Upper lobe of left lung (tissue), 6 donors: Measurements from ENCODE around the gene VPS33A. TPM values are rescaled to one million over a fixed set of nuclear protein-coding genes. Genes with fewer than 3 reads are reported as not detected.

Source experiments
- ATAC-seq, 2 donors: fragments of 200-7000 bp; cut with Tn5 transposase; one replicate each; pipeline ENCODE4 v1.9.1; 2022; ENCODE audit warnings: mild to moderate bottlenecking in 2 of 2, moderate library complexity in 2 of 2; ENCODE audit not compliant: low FRiP score in 2 of 2
- DNase-seq, 2 donors: peaks; one replicate each; pipeline ENCODE4 v3.0.0-alpha.2; 2019 to 2020
- H3K27ac ChIP-seq, 4 donors: fragments of 200-600 bp; sonication (generic); one replicate each; pipeline ENCODE4 v1.5.1; 2016 to 2019
- H3K27me3 ChIP-seq, 4 donors: fragments of 200-600 bp; sonication (generic); one replicate each; pipeline ENCODE4 v1.5.1; 2017 to 2019
- H3K36me3 ChIP-seq, 4 donors: fragments of 200-600 bp; sonication (generic); one replicate each; pipeline ENCODE4 v1.5.1; 2016 to 2019
- H3K4me1 ChIP-seq, 4 donors: fragments of 200-600 bp; sonication (generic); one replicate each; pipeline ENCODE4 v1.5.1; 2018 to 2019
- H3K4me3 ChIP-seq, 4 donors: fragments of 200-600 bp; sonication (generic); one replicate each; pipeline ENCODE4 v1.5.1; 2017 to 2019; ENCODE audit warnings: mild to moderate bottlenecking in 2 of 4, moderate library complexity in 1 of 4
- H3K9me3 ChIP-seq, 4 donors: fragments of 200-600 bp; sonication (generic); one replicate each; pipeline ENCODE4 v1.5.1; 2018 to 2019
- EP300 ChIP-seq, 4 donors: sonication (generic); formaldehyde crosslinking; IDR thresholded peaks; one replicate each; pipeline ENCODE4 v1.5.1; 2017; ENCODE audit warnings: antibody characterized with exemption in 4 of 4, control low read depth in 2 of 4
- POLR2A ChIP-seq, 4 donors: fragments of 450-650 bp; IDR thresholded peaks; one replicate each; pipeline ENCODE4 v1.5.1; 2016 to 2017; ENCODE audit warnings: antibody characterized with exemption in 4 of 4, mild to moderate bottlenecking in 2 of 4
- POLR2AphosphoS5 ChIP-seq, 2 donors: sonication (generic); formaldehyde crosslinking; IDR thresholded peaks; one replicate each; pipeline ENCODE4 v1.5.1; 2017; ENCODE audit warnings: antibody characterized with exemption in 2 of 2
- WGBS, 2 donors: methylation state at CpG; one replicate each; pipeline ENCODE4 v1.1.5; 2017 to 2018; 5-methylcytosine and 5-hydroxymethylcytosine counted together
- total RNA-seq, 6 donors: library from RNA; depleted of rRNA in 4 of 6; stranded (reverse); fragments of >200 nt in 4 of 6; gene quantifications; one replicate each; pipeline versions ENCODE4 v1.1.0 to v1.2.1, GENCODE V29; 2016 to 2021
- TF ChIP-seq, protein P1 (sequence below), 6 experiments: fragments of 450-650 bp in 4 of 6; fragments of 200-600 bp in 2 of 6; sonication (generic) in 2 of 6; IDR thresholded peaks; one replicate each; pipeline ENCODE4 v1.5.1; 2016 to 2019; ENCODE audit warnings: antibody characterized with exemption in 6 of 6
- donor health status: DM: no; HTN: no; CAD: no; lungs with moderate emphysema.
- donor health status: DM: no; HTN: yes; CAD: no; lungs with severe emphysema.

VPS33A gene
- total RNA-seq, 6 donors from 2014 or later: 7.3 to 18.5 (median 14.5) TPM

DNA sequence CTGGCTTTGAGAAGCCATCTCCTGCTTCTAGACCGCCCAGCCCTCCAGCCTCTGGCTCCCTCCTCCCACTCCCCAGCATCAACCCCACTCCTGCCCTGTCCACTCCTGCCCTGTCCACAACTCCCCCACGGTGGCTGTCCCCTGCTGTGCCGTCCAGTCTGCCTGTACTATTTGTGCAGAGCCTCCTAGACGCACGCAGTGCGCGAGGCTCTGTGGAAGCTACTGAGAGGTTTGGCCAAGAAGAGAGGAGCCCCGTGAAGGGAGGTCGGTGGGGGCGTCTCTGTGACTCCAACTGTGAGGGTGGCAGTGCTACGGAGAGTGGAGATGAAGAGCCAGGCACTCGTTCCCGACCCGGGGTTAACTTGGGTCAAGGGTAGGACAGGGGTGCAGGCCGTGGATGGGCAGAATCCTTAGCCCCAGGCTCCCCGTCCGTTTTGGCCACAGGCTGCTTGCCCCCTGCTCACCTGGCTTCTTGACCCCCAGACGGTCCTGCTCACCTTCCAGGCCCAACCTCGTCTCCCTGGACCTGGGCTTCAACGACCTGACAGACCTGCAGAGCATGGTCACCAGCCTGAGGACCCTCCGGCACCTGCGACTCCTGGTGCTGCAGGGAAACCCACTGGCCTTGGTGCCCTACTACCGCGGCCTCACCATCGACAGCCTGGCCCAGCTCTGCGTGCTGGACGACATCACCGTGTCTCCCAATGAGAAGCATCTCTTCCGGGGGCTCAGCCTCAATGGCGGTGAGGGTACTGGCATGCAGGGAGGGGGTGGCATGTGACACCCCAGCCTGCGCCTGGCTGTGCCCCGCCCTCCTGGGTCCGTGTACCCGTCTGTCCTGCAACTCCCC is 76.4 kb downstream of the VPS33A start:
- DNase-seq: peak in 1 of 2 donors; percentile 73
- no peak for ATAC-seq
- Histone ChIP-seq H3K4me1 (no peaks in the 10 kb centered on the region), H3K27ac (no peak overlapping the region), H3K27me3 (no peaks in the 10 kb centered on the region), H3K9me3 (no peaks in the 10 kb centered on the region), H3K4me3 (no peak overlapping the region), H3K36me3 (no peaks in the 10 kb centered on the region)
- 82 to 89% methylated on average over 26 to 34 of the region's 34 CpGs for WGBS, 2 donors
- TF ChIP-seq POLR2A (IDR thresholded peaks at IDR 0.05) (no peak), POLR2AphosphoS5 (IDR thresholded peaks at IDR 0.05) (no peak), EP300 (IDR thresholded peaks at IDR 0.05) (no peak)

DNA sequence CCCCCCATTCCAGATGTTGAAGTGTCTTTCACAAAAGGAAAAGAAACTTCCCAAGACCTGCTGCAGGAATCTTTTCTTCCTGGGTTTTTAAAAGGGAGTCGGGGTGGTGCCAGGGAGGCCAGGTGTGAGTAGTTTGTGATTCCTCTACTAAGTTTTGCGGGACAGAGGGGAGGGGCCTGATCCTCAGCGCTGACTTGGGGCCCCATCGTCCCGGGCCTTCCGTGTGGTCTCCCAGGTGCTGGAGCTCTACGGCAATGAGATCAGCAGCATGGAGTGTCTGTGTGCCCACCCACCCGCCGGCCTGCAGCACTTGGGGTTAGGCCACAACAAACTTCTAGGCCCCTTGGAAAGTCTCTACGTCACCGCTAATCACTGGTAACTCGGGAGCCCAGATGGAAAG is 78.8 kb downstream of the VPS33A start:
- no peaks in the 10 kb centered on the region for H3K9me3 ChIP-seq
- no peak overlapping the region for H3K4me3 ChIP-seq
- no peak overlapping the region for H3K27ac ChIP-seq
- no peak for ATAC-seq
- 82 to 85% methylated on average over 12 of the region's 12 CpGs for WGBS, 2 donors
- H3K4me1 ChIP-seq: peaks cover 0 to 13% (median 8%) of the 10 kb centered on the region in 4 donors
- DNase-seq: no peak
- no peaks in the 10 kb centered on the region for H3K36me3 ChIP-seq
- peaks cover 0 to 2% (median 0%) of the 10 kb centered on the region in 4 donors for H3K27me3 ChIP-seq
- no peak for TF ChIP-seq POLR2A (IDR thresholded peaks at IDR 0.05)
- no peak for TF ChIP-seq POLR2AphosphoS5 (IDR thresholded peaks at IDR 0.05)
- TF ChIP-seq, protein P1, sequence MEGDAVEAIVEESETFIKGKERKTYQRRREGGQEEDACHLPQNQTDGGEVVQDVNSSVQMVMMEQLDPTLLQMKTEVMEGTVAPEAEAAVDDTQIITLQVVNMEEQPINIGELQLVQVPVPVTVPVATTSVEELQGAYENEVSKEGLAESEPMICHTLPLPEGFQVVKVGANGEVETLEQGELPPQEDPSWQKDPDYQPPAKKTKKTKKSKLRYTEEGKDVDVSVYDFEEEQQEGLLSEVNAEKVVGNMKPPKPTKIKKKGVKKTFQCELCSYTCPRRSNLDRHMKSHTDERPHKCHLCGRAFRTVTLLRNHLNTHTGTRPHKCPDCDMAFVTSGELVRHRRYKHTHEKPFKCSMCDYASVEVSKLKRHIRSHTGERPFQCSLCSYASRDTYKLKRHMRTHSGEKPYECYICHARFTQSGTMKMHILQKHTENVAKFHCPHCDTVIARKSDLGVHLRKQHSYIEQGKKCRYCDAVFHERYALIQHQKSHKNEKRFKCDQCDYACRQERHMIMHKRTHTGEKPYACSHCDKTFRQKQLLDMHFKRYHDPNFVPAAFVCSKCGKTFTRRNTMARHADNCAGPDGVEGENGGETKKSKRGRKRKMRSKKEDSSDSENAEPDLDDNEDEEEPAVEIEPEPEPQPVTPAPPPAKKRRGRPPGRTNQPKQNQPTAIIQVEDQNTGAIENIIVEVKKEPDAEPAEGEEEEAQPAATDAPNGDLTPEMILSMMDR (IDR thresholded peaks at IDR 0.05): no peak
- TF ChIP-seq EP300 (IDR thresholded peaks at IDR 0.05): no peak

DNA sequence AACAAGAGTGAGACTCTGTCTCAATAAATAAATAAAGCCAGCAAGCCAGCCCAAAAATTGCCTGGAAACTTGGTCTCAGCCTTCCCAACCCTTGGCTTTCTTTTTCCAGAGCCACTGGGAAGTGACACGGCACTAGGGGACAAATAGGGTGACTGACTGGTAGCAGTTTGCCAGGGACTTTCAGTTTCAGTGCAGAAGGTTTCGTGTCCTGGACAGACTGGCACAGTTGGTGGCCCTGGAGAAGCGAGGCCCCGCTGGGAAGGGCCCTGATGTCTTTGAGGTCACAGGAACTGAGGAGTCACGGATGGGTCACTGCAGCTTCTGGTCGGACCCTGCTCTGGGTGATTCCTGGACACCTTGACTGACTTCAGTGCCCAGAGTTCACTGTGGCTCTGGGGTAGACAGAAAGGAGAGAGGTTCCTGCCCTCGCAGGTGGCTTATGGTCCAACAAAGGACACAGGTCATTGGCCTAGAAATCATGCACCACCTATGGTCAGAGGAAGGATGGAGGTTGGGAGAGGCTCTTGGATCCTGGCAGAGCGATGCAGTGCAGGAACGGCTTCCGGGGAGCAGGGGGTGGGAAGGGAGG is 80.7 kb downstream of the VPS33A start:
- H3K36me3 ChIP-seq: no peaks in the 10 kb centered on the region
- DNase-seq (no peak), ATAC-seq (no peak)
- peaks cover 0 to 13% (median 8%) of the 10 kb centered on the region in 4 donors for H3K4me1 ChIP-seq
- TF ChIP-seq, protein P1 (IDR thresholded peaks at IDR 0.05): no peak
- no peak for TF ChIP-seq POLR2A (IDR thresholded peaks at IDR 0.05)
- no peak for TF ChIP-seq EP300 (IDR thresholded peaks at IDR 0.05)
- no peak for TF ChIP-seq POLR2AphosphoS5 (IDR thresholded peaks at IDR 0.05)
- peaks cover 0 to 2% (median 0%) of the 10 kb centered on the region in 4 donors for H3K27me3 ChIP-seq
- H3K9me3 ChIP-seq: no peaks in the 10 kb centered on the region
- 83 to 88% methylated on average over 6 to 10 of the region's 10 CpGs for WGBS, 2 donors
- H3K4me3 ChIP-seq: no peak overlapping the region
- no peak overlapping the region for H3K27ac ChIP-seq

DNA sequence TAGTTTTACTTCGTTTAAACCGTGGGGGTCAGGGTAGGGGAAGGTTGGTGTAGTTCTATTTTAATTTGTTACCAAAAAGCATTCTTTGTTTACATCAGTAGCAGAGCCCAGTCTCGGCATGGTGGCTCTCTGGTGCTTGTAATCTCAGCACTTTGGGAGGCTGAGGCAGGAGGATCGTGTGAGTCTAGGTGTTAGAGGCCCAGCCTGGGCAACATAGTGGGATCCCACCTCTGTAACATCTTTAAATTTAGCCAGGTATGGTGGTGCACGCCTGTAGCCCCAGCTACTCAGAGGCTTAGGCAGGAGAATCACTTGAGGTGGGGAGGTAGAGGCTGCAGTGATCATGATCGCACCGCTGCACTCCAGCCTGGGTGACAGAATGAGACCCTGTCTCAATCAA is 81.2 kb downstream of the VPS33A start:
- no peak overlapping the region for H3K27ac ChIP-seq
- WGBS, 2 donors: 95 to 98% methylated on average over 7 of the region's 7 CpGs

DNA sequence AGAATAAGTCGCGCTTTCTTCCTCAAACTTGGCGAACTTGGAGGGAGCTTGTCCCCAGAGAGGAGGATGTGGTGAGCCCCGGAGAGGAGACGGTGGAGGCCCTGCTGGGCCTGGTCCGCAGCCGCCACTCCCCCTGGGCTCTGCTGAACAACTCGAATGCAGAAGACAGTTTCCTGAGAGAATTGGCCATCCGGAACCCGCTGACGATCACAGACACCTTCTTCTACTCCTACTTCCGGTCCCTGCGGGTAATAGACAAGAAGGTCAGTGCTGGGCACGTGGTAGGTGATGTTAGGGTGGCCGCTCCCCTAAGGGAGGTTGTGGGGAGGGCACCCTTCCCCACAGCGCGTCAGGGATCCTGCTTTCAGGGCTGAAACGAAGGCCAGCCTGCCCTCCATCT is 81.8 kb downstream of the VPS33A start:
- no peak for DNase-seq
- Histone ChIP-seq H3K27ac (no peak overlapping the region), H3K4me1 (peaks cover 0 to 13% (median 8%) of the 10 kb centered on the region in 4 donors), H3K36me3 (no peaks in the 10 kb centered on the region), H3K4me3 (no peak overlapping the region), H3K27me3 (peaks cover 0 to 2% (median 0%) of the 10 kb centered on the region in 4 donors), H3K9me3 (no peaks in the 10 kb centered on the region)
- WGBS, 2 donors: 68 to 80% methylated on average over 18 of the region's 18 CpGs
- no peak for ATAC-seq
- no peak for TF ChIP-seq EP300 (IDR thresholded peaks at IDR 0.05)
- no peak for TF ChIP-seq POLR2A (IDR thresholded peaks at IDR 0.05)

More for the DNA sequence above, 81.2 kb downstream of the VPS33A start:
- no peaks in the 10 kb centered on the region for H3K36me3 ChIP-seq
- ATAC-seq: no peak
- peaks cover 0 to 13% (median 8%) of the 10 kb centered on the region in 4 donors for H3K4me1 ChIP-seq
- no peak overlapping the region for H3K4me3 ChIP-seq
- no peak for DNase-seq
- H3K9me3 ChIP-seq: no peaks in the 10 kb centered on the region
- peaks cover 0 to 2% (median 0%) of the 10 kb centered on the region in 4 donors for H3K27me3 ChIP-seq
- TF ChIP-seq POLR2AphosphoS5 (IDR thresholded peaks at IDR 0.05): no peak

DNA sequence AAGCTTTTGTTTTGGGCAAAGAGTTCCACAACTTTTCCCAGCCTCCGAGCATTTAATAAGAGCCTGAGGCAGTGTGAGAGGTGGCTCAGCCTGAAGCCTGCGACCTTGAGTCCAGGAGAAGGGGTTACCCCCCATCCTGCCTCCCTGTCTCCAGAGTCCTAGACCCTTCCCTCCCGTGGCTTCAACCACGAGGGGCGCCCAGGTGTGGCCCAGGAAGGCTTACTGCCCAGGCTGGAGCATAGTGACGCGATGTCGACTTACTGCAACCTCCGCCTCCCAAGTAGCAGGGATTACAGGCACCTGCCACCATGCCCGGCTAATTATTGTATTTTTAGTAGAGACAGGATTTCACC is 82.7 kb downstream of the VPS33A start:
- ATAC-seq: peak in 1 of 2 donors; percentile 14
- no peak for DNase-seq
- peaks cover 0 to 13% (median 8%) of the 10 kb centered on the region in 4 donors for H3K4me1 ChIP-seq
- no peak overlapping the region for H3K27ac ChIP-seq
- H3K36me3 ChIP-seq: no peaks in the 10 kb centered on the region
- no peaks in the 10 kb centered on the region for H3K9me3 ChIP-seq
- TF ChIP-seq EP300 (IDR thresholded peaks at IDR 0.05) (no peak), POLR2AphosphoS5 (IDR thresholded peaks at IDR 0.05) (no peak), POLR2A (IDR thresholded peaks at IDR 0.05) (no peak)
- TF ChIP-seq, protein P1 (IDR thresholded peaks at IDR 0.05): no peak
- H3K27me3 ChIP-seq: peaks cover 0 to 2% (median 0%) of the 10 kb centered on the region in 4 donors
- WGBS, 2 donors: 75 to 80% methylated on average over 9 to 10 of the region's 10 CpGs
- peak overlapping the region in 3 of 4 donors; percentile 50 to 60 (median 51) for H3K4me3 ChIP-seq
